ENCODE results near the gene CD53. TPM values are rescaled to one million over a fixed set of nuclear protein-coding genes. Genes with fewer than 3 reads are reported as not detected.

CD53 gene
- total RNA-seq, 1 donor from 2014 or later: not detected

DNA sequence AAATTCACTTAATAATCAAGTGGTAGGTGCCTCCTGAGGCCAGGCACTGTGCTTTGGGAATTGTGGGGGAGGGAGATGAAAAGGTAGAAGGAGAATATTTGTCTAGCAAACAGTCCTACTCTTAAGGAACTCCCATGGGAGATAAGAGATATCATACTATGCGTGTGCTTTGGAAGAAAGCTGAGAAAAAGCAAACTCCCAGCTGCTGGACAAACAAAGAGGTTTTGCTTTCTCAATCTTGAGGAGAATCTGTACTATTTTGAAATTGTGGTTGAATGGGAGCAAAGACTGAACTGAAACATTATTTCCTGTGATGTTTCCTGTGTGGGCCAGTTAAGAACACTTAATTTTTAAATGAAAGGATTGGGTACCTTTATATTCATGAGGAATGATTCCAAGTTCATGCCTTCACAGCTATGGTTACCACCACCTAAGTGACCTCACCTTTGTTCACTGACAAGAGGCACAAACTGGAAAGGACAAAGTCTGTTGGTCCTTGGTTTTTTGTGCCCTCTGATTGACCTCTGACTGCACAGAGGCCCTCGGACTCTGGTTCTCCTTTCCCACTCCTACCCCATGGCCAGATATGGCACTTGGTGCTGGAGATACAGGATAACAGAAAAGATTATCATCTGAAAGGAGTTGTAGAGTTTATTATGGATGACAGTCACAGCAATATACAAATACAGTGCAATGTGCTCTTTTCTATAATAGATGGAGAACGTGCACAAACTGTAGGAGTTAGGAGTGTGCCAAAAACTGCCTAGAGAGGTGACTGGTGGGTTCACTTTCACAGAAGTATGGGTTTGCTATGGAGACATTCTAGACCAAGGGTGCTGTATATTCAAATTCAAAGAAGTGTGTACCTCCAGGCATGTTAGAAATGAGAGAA is 1.6 kb downstream of the CD53 start:
- Histone ChIP-seq H4K20me1 (ENCODE audit: low read depth) (no peaks in the 10 kb centered on the region), H2AFZ (replicated peaks) (no peak overlapping the region), H3K36me3 (no peaks in the 10 kb centered on the region), H3K9me3 (ENCODE audit: low read depth) (no peaks in the 10 kb centered on the region), H3K27me3 (no peaks in the 10 kb centered on the region), H3K79me2 (ENCODE audit: low read depth) (no peaks in the 10 kb centered on the region), H3K4me1 (no peaks in the 10 kb centered on the region), H3K4me2 (no peak overlapping the region), H3F3A (ENCODE audit: low read depth) (no peaks in the 10 kb centered on the region), H3K4me3 (no peak overlapping the region), H3K27ac (no peak overlapping the region), H3K9ac (no peak overlapping the region)
- no peak overlapping the region for H3K27ac Mint-ChIP-seq
- TF ChIP-seq EZH2phosphoT487 (IDR thresholded peaks at IDR 0.05) (no peak), EZH2 (IDR thresholded peaks at IDR 0.05) (no peak)
- TF ChIP-seq, protein P1, sequence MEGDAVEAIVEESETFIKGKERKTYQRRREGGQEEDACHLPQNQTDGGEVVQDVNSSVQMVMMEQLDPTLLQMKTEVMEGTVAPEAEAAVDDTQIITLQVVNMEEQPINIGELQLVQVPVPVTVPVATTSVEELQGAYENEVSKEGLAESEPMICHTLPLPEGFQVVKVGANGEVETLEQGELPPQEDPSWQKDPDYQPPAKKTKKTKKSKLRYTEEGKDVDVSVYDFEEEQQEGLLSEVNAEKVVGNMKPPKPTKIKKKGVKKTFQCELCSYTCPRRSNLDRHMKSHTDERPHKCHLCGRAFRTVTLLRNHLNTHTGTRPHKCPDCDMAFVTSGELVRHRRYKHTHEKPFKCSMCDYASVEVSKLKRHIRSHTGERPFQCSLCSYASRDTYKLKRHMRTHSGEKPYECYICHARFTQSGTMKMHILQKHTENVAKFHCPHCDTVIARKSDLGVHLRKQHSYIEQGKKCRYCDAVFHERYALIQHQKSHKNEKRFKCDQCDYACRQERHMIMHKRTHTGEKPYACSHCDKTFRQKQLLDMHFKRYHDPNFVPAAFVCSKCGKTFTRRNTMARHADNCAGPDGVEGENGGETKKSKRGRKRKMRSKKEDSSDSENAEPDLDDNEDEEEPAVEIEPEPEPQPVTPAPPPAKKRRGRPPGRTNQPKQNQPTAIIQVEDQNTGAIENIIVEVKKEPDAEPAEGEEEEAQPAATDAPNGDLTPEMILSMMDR (IDR thresholded peaks at IDR 0.05): no peak
- no peaks in the 10 kb centered on the region for H3K36me3 Mint-ChIP-seq
- no peak for DNase-seq (ENCODE audit: low spot score)
- no peaks in the 10 kb centered on the region for H3K9me3 Mint-ChIP-seq
- H3K27me3 Mint-ChIP-seq (ENCODE audit: insufficient read depth, low read depth): no peaks in the 10 kb centered on the region
- H3K4me1 Mint-ChIP-seq: no peaks in the 10 kb centered on the region
- H3K4me3 Mint-ChIP-seq: no peak overlapping the region

DNA sequence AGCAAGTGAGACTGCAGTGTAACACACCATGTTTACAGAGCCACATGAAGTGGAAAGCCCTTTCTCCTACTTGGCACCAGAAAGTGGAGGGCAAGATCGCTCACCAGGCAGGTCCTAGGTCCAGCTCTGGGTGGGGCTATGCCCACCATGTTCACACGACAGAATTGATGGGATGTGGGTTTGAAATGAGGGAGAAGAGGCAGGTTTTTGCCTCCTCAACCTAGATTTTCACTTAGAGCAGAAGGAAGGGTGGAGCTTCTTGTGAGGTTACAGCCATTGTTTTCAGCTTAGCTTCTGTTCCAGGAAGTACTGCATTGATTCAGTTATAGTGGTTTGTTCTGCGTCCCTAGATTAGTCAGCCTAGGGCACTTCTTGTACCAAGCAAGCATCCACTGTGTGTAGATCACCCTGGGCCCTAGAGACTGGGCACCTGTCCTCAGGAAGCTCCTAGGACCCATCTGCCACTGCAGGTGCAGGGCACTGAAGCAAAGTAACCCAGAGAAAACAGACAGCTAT is 2.3 kb downstream of the CD53 start:
- H3K27me3 ChIP-seq: no peaks in the 10 kb centered on the region
- no peaks in the 10 kb centered on the region for H3K79me2 ChIP-seq (ENCODE audit: low read depth)
- no peaks in the 10 kb centered on the region for H3K9me3 Mint-ChIP-seq
- no peak overlapping the region for H3K27ac ChIP-seq
- TF ChIP-seq, protein P1 (IDR thresholded peaks at IDR 0.05): no peak
- TF ChIP-seq EZH2 (IDR thresholded peaks at IDR 0.05): no peak
- TF ChIP-seq EZH2phosphoT487 (IDR thresholded peaks at IDR 0.05): no peak
- no peak for DNase-seq (ENCODE audit: low spot score)
- no peaks in the 10 kb centered on the region for H3K36me3 Mint-ChIP-seq
- H2AFZ ChIP-seq (replicated peaks): no peak overlapping the region
- H3K4me2 ChIP-seq: no peak overlapping the region
- no peaks in the 10 kb centered on the region for H3K9me3 ChIP-seq (ENCODE audit: low read depth)
- no peak overlapping the region for H3K4me3 ChIP-seq
- H4K20me1 ChIP-seq (ENCODE audit: low read depth): no peaks in the 10 kb centered on the region
- no peaks in the 10 kb centered on the region for H3F3A ChIP-seq (ENCODE audit: low read depth)
- H3K4me3 Mint-ChIP-seq: no peak overlapping the region
- no peaks in the 10 kb centered on the region for H3K4me1 Mint-ChIP-seq
- no peak overlapping the region for H3K9ac ChIP-seq
- H3K27me3 Mint-ChIP-seq (ENCODE audit: insufficient read depth, low read depth): no peaks in the 10 kb centered on the region
- H3K4me1 ChIP-seq: no peaks in the 10 kb centered on the region
- H3K27ac Mint-ChIP-seq: no peak overlapping the region
- no peaks in the 10 kb centered on the region for H3K36me3 ChIP-seq

DNA sequence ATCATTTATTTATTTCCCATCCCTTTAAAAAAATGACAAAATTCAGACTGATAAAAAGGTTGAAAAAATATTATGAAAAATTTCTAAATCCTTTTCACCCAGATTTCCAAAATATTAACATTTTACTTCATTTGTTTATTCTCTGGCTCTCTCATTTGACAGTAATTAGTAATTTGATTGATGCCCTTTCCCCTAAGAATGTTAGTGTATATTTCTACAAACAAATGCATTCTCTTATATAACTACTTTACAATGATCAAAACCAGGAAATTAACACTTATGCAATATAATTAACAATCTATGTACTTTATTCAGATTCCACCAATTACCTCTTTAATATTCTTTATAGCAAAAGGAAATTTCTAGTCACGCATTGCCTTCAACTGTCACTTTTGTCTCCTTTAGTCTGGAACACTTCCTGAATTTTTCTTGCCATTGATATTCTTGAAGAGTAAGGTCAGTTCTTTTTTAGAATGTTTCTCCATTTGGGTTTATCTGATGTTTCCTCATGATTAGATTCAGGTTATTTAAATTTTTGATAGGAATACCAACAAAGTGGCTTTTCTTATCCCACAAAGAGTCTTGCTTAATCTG is 3.9 kb downstream of the CD53 start:
- Histone ChIP-seq H3K27me3 (no peaks in the 10 kb centered on the region), H3F3A (ENCODE audit: low read depth) (no peaks in the 10 kb centered on the region), H3K4me1 (no peaks in the 10 kb centered on the region), H3K4me3 (no peak overlapping the region), H3K36me3 (no peaks in the 10 kb centered on the region), H3K9me3 (ENCODE audit: low read depth) (no peaks in the 10 kb centered on the region), H3K27ac (no peak overlapping the region), H3K79me2 (ENCODE audit: low read depth) (no peaks in the 10 kb centered on the region), H2AFZ (replicated peaks) (no peak overlapping the region), H4K20me1 (ENCODE audit: low read depth) (no peaks in the 10 kb centered on the region), H3K9ac (no peak overlapping the region), H3K4me2 (no peak overlapping the region)
- Mint-ChIP-seq H3K36me3 (no peaks in the 10 kb centered on the region), H3K4me1 (no peaks in the 10 kb centered on the region), H3K27ac (no peak overlapping the region), H3K4me3 (no peak overlapping the region), H3K9me3 (no peaks in the 10 kb centered on the region), H3K27me3 (ENCODE audit: insufficient read depth, low read depth) (no peaks in the 10 kb centered on the region)
- DNase-seq (ENCODE audit: low spot score): no peak
- TF ChIP-seq EZH2phosphoT487 (IDR thresholded peaks at IDR 0.05): no peak
- no peak for TF ChIP-seq EZH2 (IDR thresholded peaks at IDR 0.05)
- TF ChIP-seq, protein P1 (IDR thresholded peaks at IDR 0.05): no peak
